WTC11 (cell line): Measurements from ENCODE around the gene ADCY5.
"Not testable (repeated sequence)": the region's sequence is repeated elsewhere in the genome, so short reads cannot be mapped to it uniquely, and the experiment has no call there.

Experiments
- FOXP4 ChIP-seq: sonication (generic); formaldehyde crosslinking; IDR thresholded peaks from 2 replicates; pipeline ENCODE4 v1.8.0; 2022; ENCODE audit warnings: mild to moderate bottlenecking, missing genetic modification reagents
- JUN ChIP-seq: sonication (generic); formaldehyde crosslinking; IDR thresholded peaks from 2 replicates; pipeline ENCODE4 v1.8.0; 2023; ENCODE audit warnings: mild to moderate bottlenecking, missing genetic modification reagents
- PRRX2 ChIP-seq: fragments of 250-450 bp; sonication (Bioruptor Pico); IDR thresholded peaks from 2 replicates; pipeline ENCODE4 v1.8.0; 2021; ENCODE audit warnings: mild to moderate bottlenecking
- SP1 ChIP-seq: sonication (generic); formaldehyde crosslinking; conservative IDR thresholded peaks from 2 replicates; pipeline ENCODE4 v1.8.1; 2022; ENCODE audit warnings: missing genetic modification reagents
- TF ChIP-seq, protein P1 (sequence below): fragments of 200-600 bp; IDR thresholded peaks from 2 replicates; pipeline ENCODE4 v1.8.0; 2022; ENCODE audit warnings: antibody characterized with exemption
- TF ChIP-seq, protein P2 (sequence below): sonication (generic); formaldehyde crosslinking; IDR thresholded peaks from 2 replicates; pipeline ENCODE4 v1.8.1; 2022; ENCODE audit warnings: low read depth, missing genetic modification reagents, borderline replicate concordance

DNA sequence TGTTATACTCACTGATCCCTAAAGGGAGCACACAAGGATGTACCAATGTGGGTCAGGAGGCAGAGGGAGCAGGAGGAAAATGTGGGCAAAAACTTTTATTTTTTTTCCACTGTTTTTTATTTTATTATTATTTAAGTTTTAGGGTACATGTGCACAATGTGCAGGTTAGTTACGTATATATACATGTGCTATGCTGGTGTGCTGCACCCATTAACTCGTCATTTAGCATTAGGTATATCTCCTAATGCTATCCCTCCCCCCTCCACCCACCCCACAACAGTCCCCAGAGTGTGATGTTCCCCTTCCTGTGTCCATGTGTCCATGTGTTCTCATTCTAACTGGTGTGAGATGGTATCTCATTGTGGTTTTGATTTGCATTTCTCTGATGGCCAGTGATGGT is 209.7 kb downstream of the ADCY5 start:
- not testable (repeated sequence) for TF ChIP-seq JUN; FOXP4 (CRISPR knock-in tag); SP1; PRRX2 (CRISPR knock-in tag)
- TF ChIP-seq, protein P1, sequence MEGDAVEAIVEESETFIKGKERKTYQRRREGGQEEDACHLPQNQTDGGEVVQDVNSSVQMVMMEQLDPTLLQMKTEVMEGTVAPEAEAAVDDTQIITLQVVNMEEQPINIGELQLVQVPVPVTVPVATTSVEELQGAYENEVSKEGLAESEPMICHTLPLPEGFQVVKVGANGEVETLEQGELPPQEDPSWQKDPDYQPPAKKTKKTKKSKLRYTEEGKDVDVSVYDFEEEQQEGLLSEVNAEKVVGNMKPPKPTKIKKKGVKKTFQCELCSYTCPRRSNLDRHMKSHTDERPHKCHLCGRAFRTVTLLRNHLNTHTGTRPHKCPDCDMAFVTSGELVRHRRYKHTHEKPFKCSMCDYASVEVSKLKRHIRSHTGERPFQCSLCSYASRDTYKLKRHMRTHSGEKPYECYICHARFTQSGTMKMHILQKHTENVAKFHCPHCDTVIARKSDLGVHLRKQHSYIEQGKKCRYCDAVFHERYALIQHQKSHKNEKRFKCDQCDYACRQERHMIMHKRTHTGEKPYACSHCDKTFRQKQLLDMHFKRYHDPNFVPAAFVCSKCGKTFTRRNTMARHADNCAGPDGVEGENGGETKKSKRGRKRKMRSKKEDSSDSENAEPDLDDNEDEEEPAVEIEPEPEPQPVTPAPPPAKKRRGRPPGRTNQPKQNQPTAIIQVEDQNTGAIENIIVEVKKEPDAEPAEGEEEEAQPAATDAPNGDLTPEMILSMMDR = not testable (repeated sequence)
- TF ChIP-seq, protein P2, sequence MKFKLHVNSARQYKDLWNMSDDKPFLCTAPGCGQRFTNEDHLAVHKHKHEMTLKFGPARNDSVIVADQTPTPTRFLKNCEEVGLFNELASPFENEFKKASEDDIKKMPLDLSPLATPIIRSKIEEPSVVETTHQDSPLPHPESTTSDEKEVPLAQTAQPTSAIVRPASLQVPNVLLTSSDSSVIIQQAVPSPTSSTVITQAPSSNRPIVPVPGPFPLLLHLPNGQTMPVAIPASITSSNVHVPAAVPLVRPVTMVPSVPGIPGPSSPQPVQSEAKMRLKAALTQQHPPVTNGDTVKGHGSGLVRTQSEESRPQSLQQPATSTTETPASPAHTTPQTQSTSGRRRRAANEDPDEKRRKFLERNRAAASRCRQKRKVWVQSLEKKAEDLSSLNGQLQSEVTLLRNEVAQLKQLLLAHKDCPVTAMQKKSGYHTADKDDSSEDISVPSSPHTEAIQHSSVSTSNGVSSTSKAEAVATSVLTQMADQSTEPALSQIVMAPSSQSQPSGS (CRISPR knock-in tag) = not testable (repeated sequence)
